Kidney (tissue), 14 donors: ENCODE measurements around the gene TBC1D3B. TPM values are rescaled to one million over a fixed set of nuclear protein-coding genes. Genes with fewer than 3 reads are reported as not detected.
"Not testable (repeated sequence)": the region's sequence is repeated elsewhere in the genome, so short reads cannot be mapped to it uniquely, and the experiment has no call there.

Experiments
- DNase-seq, 5 donors: peaks; one replicate each; pipeline ENCODE4 v3.0.0-alpha.2; 2013 to 2020
- FAIRE-seq: peaks from 2 replicates; lab custom pipeline; 2012; peaks lifted over from hg19 to GRCh38; lab: Jason Lieb, UNC
- H3K27ac ChIP-seq, 2 donors: one replicate each; pipeline ENCODE4 v1.7.0; 2013; ENCODE audit warnings: low read depth in 2 of 2, low read length in 2 of 2, inconsistent platforms in 1 of 2
- H3K27me3 ChIP-seq: one replicate; pipeline ENCODE4 v1.7.1; 2013; ENCODE audit warnings: low read length, inconsistent platforms; ENCODE audit not compliant: control insufficient read depth, insufficient read depth
- H3K36me3 ChIP-seq, 3 donors: one replicate each; pipeline versions ENCODE4 v1.7.0 to v1.7.1; 2013; ENCODE audit warnings: low read length in 3 of 3, control low read depth in 1 of 3, inconsistent platforms in 1 of 3; ENCODE audit not compliant: insufficient read depth in 3 of 3, control insufficient read depth in 2 of 3
- H3K4me1 ChIP-seq, 3 donors: one replicate each; pipeline versions ENCODE4 v1.7.0 to v1.7.1; 2013; ENCODE audit warnings: low read length in 3 of 3, inconsistent platforms in 1 of 3, low read depth in 1 of 3; ENCODE audit not compliant: control insufficient read depth in 2 of 3, insufficient read depth in 2 of 3
- H3K4me3 ChIP-seq, 3 donors: one replicate each; pipeline versions ENCODE4 v1.7.0 to v1.8.1; 2013; ENCODE audit warnings: low read length in 3 of 3, control low read depth in 1 of 3, inconsistent platforms in 1 of 3
- H3K9ac ChIP-seq, 3 donors: one replicate each; pipeline versions ENCODE4 v1.7.0 to v1.7.1; 2013; ENCODE audit warnings: low read length in 3 of 3, control low read depth in 1 of 3, inconsistent platforms in 1 of 3
- H3K9me3 ChIP-seq, 3 donors: one replicate each; pipeline versions ENCODE4 v1.7.0 to v1.7.1; 2013; ENCODE audit warnings: low read length in 3 of 3, control low read depth in 1 of 3, inconsistent platforms in 1 of 3; ENCODE audit not compliant: control insufficient read depth in 2 of 3, insufficient read depth in 1 of 3
- CTCF ChIP-seq: IDR thresholded peaks from 3 replicates; pipeline ENCODE4 v1.5.1; 2012; ENCODE audit warnings: mild to moderate bottlenecking, moderate library complexity, borderline replicate concordance; ENCODE audit not compliant: insufficient read depth; ENCODE audit errors: extremely low read depth
- intact Hi-C: fragments of 100-400 bp; cut with DNase I; formaldehyde crosslinking; loops from one replicate; pipeline ENCODE4 v1.11.1; 2022
- polyA plus RNA-seq: library from polyadenylated mRNA; stranded (reverse); fragments of 350-450 nt; fragmentation: Illumina TruSeq; extraction: RNeasy Lipid Tissue Mini Kit (QIAGEN cat#74804); gene quantifications from one replicate; pipeline ENCODE4 v1.2.3, GENCODE V29; 2014; ENCODE audit warnings: low read depth, low replicate concordance; ENCODE audit not compliant: insufficient read depth
- total RNA-seq: library from RNA; stranded (reverse); fragmentation: NEBNext Ultra II Directional; extraction: Animal tissue kit (Norgen Biotek cat#: 25700); gene quantifications from one replicate; pipeline ENCODE4 v1.2.1, GENCODE V29; 2021
- donor health status: control.
- donor health status: control.
- donor health status: control.
- donor health status: control.
- donor health status: control.
- donor health status: DM: yes; HTN: yes; CAD: no.
- donor health status: Normal renal cell carcinoma (clear cell type).

TBC1D3B gene
- total and polyA plus RNA-seq, 2 donors from 2014 or later, result 1.3 to 7.7 TPM

DNA sequence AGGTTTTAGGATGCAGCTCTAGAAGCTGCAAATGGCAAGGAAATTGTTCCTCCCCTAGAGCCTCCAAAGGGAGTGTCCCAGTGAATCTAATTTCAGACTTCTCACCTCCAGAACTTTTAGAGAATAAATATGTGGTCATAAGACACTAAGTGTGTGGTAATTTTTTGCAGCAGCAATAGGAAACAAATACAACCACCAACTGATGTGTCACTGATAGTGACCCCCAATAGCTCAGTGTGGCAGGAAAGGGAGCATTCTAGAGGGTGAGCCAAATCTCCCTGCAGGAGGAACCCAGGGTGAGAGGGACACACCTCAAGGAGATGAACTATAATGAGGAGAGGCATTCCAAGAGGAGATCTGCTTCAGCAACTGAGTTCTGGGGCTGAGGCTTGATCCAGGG, 38.5 kb upstream of the TBC1D3B start:
- no peak overlapping the region for H3K9ac ChIP-seq
- H3K4me3 ChIP-seq, result no peak overlapping the region
- H3K9me3 ChIP-seq, result no peaks in the 10 kb centered on the region
- no peak for TF ChIP-seq CTCF
- H3K27ac ChIP-seq, result no peak overlapping the region
- H3K4me1 ChIP-seq, result no peaks in the 10 kb centered on the region
- H3K36me3 ChIP-seq, result no peaks in the 10 kb centered on the region
- intact Hi-C loops, result no loop called here
- no peak for DNase-seq
- peaks cover 11% of the 10 kb centered on the region for H3K27me3 ChIP-seq
- FAIRE-seq, result no peak

GRCh38 chr17:36213695-36214094, 37.3 kb upstream of the TBC1D3B start:
- Histone ChIP-seq H3K9ac (no peak overlapping the region), H3K27me3 (peaks cover 11% of the 10 kb centered on the region), H3K9me3 (no peaks in the 10 kb centered on the region), H3K4me1 (no peaks in the 10 kb centered on the region), H3K36me3 (no peaks in the 10 kb centered on the region), H3K4me3 (no peak overlapping the region), H3K27ac (no peak overlapping the region)
- TF ChIP-seq CTCF, result no peak
- FAIRE-seq (no peak), DNase-seq (no peak)
- intact Hi-C loops, result no loop called here

- FAIRE-seq, result no peak
- no peaks in the 10 kb centered on the region for H3K36me3 ChIP-seq
- H3K27me3 ChIP-seq, result peaks cover 11% of the 10 kb centered on the region
- H3K27ac ChIP-seq, result no peak overlapping the region
- intact Hi-C loops, result no loop called here
- DNase-seq, result no peak
- H3K4me1 ChIP-seq, result no peaks in the 10 kb centered on the region
- no peak overlapping the region for H3K4me3 ChIP-seq
- no peak overlapping the region for H3K9ac ChIP-seq
- no peaks in the 10 kb centered on the region for H3K9me3 ChIP-seq
- TF ChIP-seq CTCF, result no peak
These were observed 36.5 kb upstream of the TBC1D3B start for GRCh38 chr17:36212966-36213365.

DNA sequence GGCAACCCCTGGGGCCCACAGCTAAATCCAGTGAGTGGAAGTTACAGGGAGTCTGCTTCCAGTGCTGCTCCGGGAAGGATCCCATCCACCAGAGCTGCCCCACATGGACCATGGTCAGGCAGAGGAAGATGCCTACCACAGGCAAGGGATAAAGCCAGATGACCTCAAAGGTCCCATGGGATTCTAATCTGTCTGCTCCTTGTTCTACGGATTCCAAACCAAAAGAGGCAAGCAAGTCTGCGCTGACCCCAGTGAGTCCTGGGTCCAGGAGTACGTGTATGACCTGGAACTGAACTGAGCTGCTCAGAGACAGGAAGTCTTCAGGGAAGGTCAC, 35.8 kb upstream of the TBC1D3B start:
- FAIRE-seq, result no peak
- intact Hi-C loops, result no loop called here
- Histone ChIP-seq H3K4me1 (no peaks in the 10 kb centered on the region), H3K36me3 (no peaks in the 10 kb centered on the region), H3K9ac (no peak overlapping the region), H3K27ac (no peak overlapping the region), H3K4me3 (no peak overlapping the region), H3K9me3 (no peaks in the 10 kb centered on the region), H3K27me3 (peaks cover 11% of the 10 kb centered on the region)
- no peak for TF ChIP-seq CTCF
- no peak for DNase-seq

DNA sequence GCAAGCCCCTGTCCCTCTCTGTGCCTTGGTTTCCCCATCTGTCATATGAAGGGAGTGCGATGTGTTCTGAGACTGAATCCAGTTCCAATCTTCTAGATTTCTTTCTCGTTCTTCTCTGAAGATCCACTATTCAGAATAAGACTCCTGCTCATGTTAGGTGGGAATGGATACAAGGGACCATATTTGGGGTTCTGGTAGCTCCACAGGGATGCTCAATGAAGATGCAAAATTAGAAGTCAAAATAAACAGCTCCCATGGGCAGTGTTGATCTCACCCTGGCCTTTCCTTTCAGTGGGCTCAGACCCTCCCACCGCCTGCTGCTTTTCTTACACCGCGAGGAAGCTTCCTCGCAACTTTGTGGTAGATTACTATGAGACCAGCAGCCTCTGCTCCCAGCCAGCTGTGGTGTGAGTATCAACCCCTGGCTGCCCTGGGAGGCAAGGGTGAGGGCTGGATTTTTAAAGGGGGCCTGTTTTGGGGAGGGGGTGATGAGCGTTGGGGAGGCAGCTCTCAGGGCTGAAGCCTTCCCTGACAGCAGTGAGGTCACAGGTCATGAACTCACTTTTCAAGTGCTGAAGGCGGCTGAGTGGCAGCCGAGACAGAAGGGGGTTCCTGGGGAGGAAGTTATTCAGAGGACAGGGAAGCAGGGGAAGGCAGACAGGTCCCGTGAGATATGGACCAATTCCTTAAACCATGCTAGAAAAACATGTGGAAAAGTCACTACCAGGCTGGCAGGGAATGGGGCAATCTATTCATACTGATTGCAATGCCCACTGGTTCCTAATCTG, 35.2 kb upstream of the TBC1D3B start:
- intact Hi-C loops, DNase-seq, H3K9ac ChIP-seq, H3K27ac ChIP-seq, H3K4me3 ChIP-seq, H3K36me3 ChIP-seq, FAIRE-seq, H3K4me1 ChIP-seq, H3K9me3 ChIP-seq: not testable (repeated sequence)
- H3K27me3 ChIP-seq, result peaks cover 11% of the 10 kb centered on the region
